Parathyroid adenoma (tissue), 2 donors: ENCODE data around the gene HERC3.

Source experiments
- H2AFZ ChIP-seq: fragments of 300-600 bp; sonication (generic); one replicate; pipeline ENCODE4 v1.7.0; 2017; ENCODE audit warnings: antibody characterized with exemption, mild to moderate bottlenecking
- H3K27ac ChIP-seq: fragments of 300-600 bp; sonication (generic); one replicate; pipeline ENCODE4 v1.7.0; 2017
- H3K27me3 ChIP-seq: fragments of 300-600 bp; sonication (generic); one replicate; pipeline ENCODE4 v1.7.0; 2017; ENCODE audit warnings: low read length; ENCODE audit not compliant: control insufficient read depth, insufficient read depth
- H3K36me3 ChIP-seq: fragments of 300-600 bp; sonication (generic); one replicate; pipeline ENCODE4 v1.7.0; 2017; ENCODE audit warnings: low read length; ENCODE audit not compliant: control insufficient read depth, insufficient read depth
- H3K4me1 ChIP-seq: fragments of 300-600 bp; sonication (generic); one replicate; pipeline ENCODE4 v1.7.0; 2017; ENCODE audit warnings: control low read depth
- H3K4me2 ChIP-seq: fragments of 300-600 bp; sonication (generic); one replicate; pipeline ENCODE4 v1.7.0; 2017; ENCODE audit warnings: low read length
- H3K4me3 ChIP-seq: fragments of 300-600 bp; sonication (generic); one replicate; pipeline ENCODE4 v1.7.0; 2017; ENCODE audit warnings: low read depth, low read length
- H3K79me2 ChIP-seq: fragments of 300-600 bp; sonication (generic); one replicate; pipeline ENCODE4 v1.7.0; 2017; ENCODE audit warnings: control low read depth
- H3K9ac ChIP-seq: fragments of 300-600 bp; sonication (generic); one replicate; pipeline ENCODE4 v1.7.0; 2017; ENCODE audit warnings: mild to moderate bottlenecking
- H3K9me3 ChIP-seq: fragments of 300-600 bp; sonication (generic); one replicate; pipeline ENCODE4 v1.7.0; 2017; ENCODE audit warnings: low read length; ENCODE audit not compliant: control insufficient read depth
- CTCF ChIP-seq: fragments of 300-600 bp; sonication (generic); IDR thresholded peaks from one replicate; pipeline ENCODE4 v1.7.0; 2017; ENCODE audit warnings: antibody characterized with exemption, mild to moderate bottlenecking
- donor health status: primary hyperparathyroidism.

Gene HERC3

GRCh38 chr4:88719381-88719780 lies 127.1 kb downstream of the HERC3 start:
- Histone ChIP-seq H3K4me2 (no peak overlapping the region), H3K27ac (no peak overlapping the region), H3K4me3 (no peak overlapping the region), H3K79me2 (no peaks in the 10 kb centered on the region), H3K27me3 (no peaks in the 10 kb centered on the region), H3K4me1 (no peaks in the 10 kb centered on the region), H3K9me3 (no peaks in the 10 kb centered on the region), H2AFZ (no peak overlapping the region), H3K9ac (no peak overlapping the region), H3K36me3 (no peaks in the 10 kb centered on the region)
- TF ChIP-seq CTCF, result no peak

- Histone ChIP-seq H3K27me3 (no peaks in the 10 kb centered on the region), H3K9ac (no peak overlapping the region), H3K79me2 (no peaks in the 10 kb centered on the region), H3K4me3 (no peak overlapping the region), H3K36me3 (no peaks in the 10 kb centered on the region), H3K4me1 (no peaks in the 10 kb centered on the region), H3K9me3 (no peaks in the 10 kb centered on the region), H2AFZ (no peak overlapping the region), H3K27ac (no peak overlapping the region), H3K4me2 (no peak overlapping the region)
- TF ChIP-seq CTCF, result no peak
Measured at GRCh38 chr4:88720451-88721428, 128.5 kb downstream of the HERC3 start.

- Histone ChIP-seq H3K27me3 (no peaks in the 10 kb centered on the region), H3K36me3 (no peaks in the 10 kb centered on the region), H2AFZ (no peak overlapping the region), H3K4me3 (no peak overlapping the region), H3K27ac (no peak overlapping the region), H3K4me1 (peaks cover 2% of the 10 kb centered on the region), H3K4me2 (no peak overlapping the region), H3K9me3 (no peaks in the 10 kb centered on the region), H3K79me2 (no peaks in the 10 kb centered on the region), H3K9ac (no peak overlapping the region)
- no peak for TF ChIP-seq CTCF
Measured at GRCh38 chr4:88722276-88722780, 130.0 kb downstream of the HERC3 start.

- Histone ChIP-seq H3K79me2 (no peaks in the 10 kb centered on the region), H3K9me3 (no peaks in the 10 kb centered on the region), H3K4me1 (peaks cover 5% of the 10 kb centered on the region), H3K27ac (no peak overlapping the region), H3K27me3 (no peaks in the 10 kb centered on the region), H3K36me3 (no peaks in the 10 kb centered on the region), H3K4me2 (no peak overlapping the region), H3K4me3 (no peak overlapping the region), H2AFZ (no peak overlapping the region), H3K9ac (no peak overlapping the region)
- TF ChIP-seq CTCF, result no peak
Measured at GRCh38 chr4:88722828-88723227, 130.5 kb downstream of the HERC3 start.
